Erythroblast (primary cell): ENCODE results near the gene OR2V1.
"Not testable (repeated sequence)": the region's sequence is repeated elsewhere in the genome, so short reads cannot be mapped to it uniquely, and the experiment has no call there.

ENCODE experiments used
- GATA1 ChIP-seq: IDR thresholded peaks from 2 replicates; pipeline ENCODE4 v1.6.1; 2011; ENCODE audit warnings: low read depth, mild to moderate bottlenecking, control low read depth, low read length, moderate library complexity
- POLR2A ChIP-seq: IDR thresholded peaks from 2 replicates; pipeline ENCODE4 v1.6.1; 2011; ENCODE audit warnings: mild to moderate bottlenecking, low read length

- not testable (repeated sequence) for TF ChIP-seq POLR2A, GATA1
Measured at GRCh38 chr5:181160755-181161533, 30.0 kb upstream of the OR2V1 start.
